SK-N-SH (cell line): ENCODE data around the gene TSPAN15. TPM values are rescaled to one million over a fixed set of nuclear protein-coding genes. Genes with fewer than 3 reads are reported as not detected.

Experiments
- CTCF ChIA-PET: fragments of 300-600, 350-600 bp; formaldehyde crosslinking; extraction: SDS; loops from one replicate; lab custom pipeline; 2021; lab: Yijun Ruan, JAX
- POLR2A ChIA-PET: fragments of 350-600 bp; sonication (Branson Sonifier 250); formaldehyde crosslinking; extraction: SDS; loops from one replicate; lab custom pipeline; 2020; ENCODE audit warnings: antibody characterized with exemption, inconsistent platforms; lab: Yijun Ruan, JAX
- DNase-seq: peaks from one replicate; pipeline ENCODE4 v3.0.0; 2012
- H2AFZ ChIP-seq: fragments of 200-600 bp; sonication (generic); 2 replicates; pipeline ENCODE4 v1.8.1; 2016; ENCODE audit warnings: antibody characterized with exemption, mild to moderate bottlenecking, low read depth
- H3F3A ChIP-seq: fragments of 200-600 bp; sonication (generic); replicated peaks from 2 replicates; pipeline ENCODE3; 2016; ENCODE audit warnings: antibody characterized with exemption, mild to moderate bottlenecking; ENCODE audit not compliant: insufficient read depth
- H3K27ac ChIP-seq, 2 experiments: fragments of 200-500 bp in 1 of 2; fragments of 200-600 bp in 1 of 2; sonication (Bioruptor generic) in 1 of 2; sonication (generic), shearing (Covaris generic) in 1 of 2; 2 replicates each; pipeline versions ENCODE4 v1.5.1 to v1.6.1; 2014 to 2016; ENCODE audit warnings: low read depth in 2 of 2, inconsistent platforms in 1 of 2, low read length in 1 of 2, mild to moderate bottlenecking in 1 of 2, mixed read lengths in 1 of 2
- H3K27me3 ChIP-seq: fragments of 200-600 bp; sonication (generic), shearing (Covaris generic); 2 replicates; pipeline ENCODE4 v1.6.1; 2016; ENCODE audit warnings: mixed run types; ENCODE audit not compliant: insufficient read depth
- H3K36me3 ChIP-seq, 2 experiments: fragments of 200-500 bp in 1 of 2; fragments of 200-600 bp in 1 of 2; sonication (Bioruptor generic) in 1 of 2; sonication (generic) in 1 of 2; replicated peaks in 1 of 2; 2 replicates each; pipeline versions ENCODE3 to v1.5.1; 2014 to 2016; ENCODE audit warnings: low read length in 1 of 2, mild to moderate bottlenecking in 1 of 2; ENCODE audit not compliant: insufficient read depth in 2 of 2, control insufficient read depth in 1 of 2
- H3K4me1 ChIP-seq, 2 experiments: fragments of 200-500 bp in 1 of 2; fragments of 200-600 bp in 1 of 2; sonication (Bioruptor generic) in 1 of 2; sonication (generic), shearing (Covaris generic) in 1 of 2; 2 replicates each; pipeline versions ENCODE4 v1.5.1 to v1.6.1; 2014 to 2016; ENCODE audit warnings: low read depth in 1 of 2, low read length in 1 of 2, mixed run types in 1 of 2; ENCODE audit not compliant: insufficient read depth in 2 of 2, control insufficient read depth in 1 of 2
- H3K4me2 ChIP-seq: fragments of 200-600 bp; sonication (generic), shearing (Covaris generic); 2 replicates; pipeline ENCODE4 v1.6.1; 2017; ENCODE audit warnings: mixed run types
- H3K4me3 ChIP-seq, 2 experiments: fragments of 200-500 bp in 1 of 2; fragments of 200-600 bp in 1 of 2; sonication (Bioruptor generic) in 1 of 2; sonication (generic), shearing (Covaris generic) in 1 of 2; 2 replicates each; pipeline versions ENCODE4 v1.5.1 to v1.8.1; 2014 to 2016; ENCODE audit warnings: low read depth in 2 of 2, inconsistent platforms in 1 of 2, low read length in 1 of 2, mild to moderate bottlenecking in 1 of 2, mixed read lengths in 1 of 2, moderate library complexity in 1 of 2
- H3K79me2 ChIP-seq: fragments of 200-600 bp; sonication (generic); 2 replicates; pipeline ENCODE4 v1.8.1; 2017; ENCODE audit warnings: mild to moderate bottlenecking; ENCODE audit not compliant: insufficient read depth
- H3K9ac ChIP-seq: fragments of 200-600 bp; sonication (generic); 2 replicates; pipeline ENCODE4 v1.6.1; 2017; ENCODE audit warnings: mixed run types
- H3K9me2 ChIP-seq: fragments of 200-600 bp; sonication (generic); 2 replicates; pipeline ENCODE4 v1.6.1; 2017; ENCODE audit warnings: mixed run types
- H3K9me3 ChIP-seq: fragments of 200-600 bp; sonication (generic); 2 replicates; pipeline ENCODE4 v1.6.1; 2017; ENCODE audit warnings: mixed run types, mild to moderate bottlenecking, moderate library complexity
- H4K20me1 ChIP-seq: fragments of 200-600 bp; sonication (generic); 2 replicates; pipeline ENCODE4 v1.6.1; 2017; ENCODE audit warnings: mild to moderate bottlenecking, mixed run types; ENCODE audit not compliant: insufficient read depth
- ELF1 ChIP-seq: IDR thresholded peaks from 2 replicates; pipeline ENCODE4 v1.4.0; 2012
- EP300 ChIP-seq, 2 experiments: IDR thresholded peaks; 2 replicates each; pipeline versions ENCODE4 v1.4.0 to v1.6.1; 2012; ENCODE audit warnings: borderline replicate concordance in 1 of 2, low read depth in 1 of 2, low read length in 1 of 2
- EZH2phosphoT487 ChIP-seq: fragments of 200-600 bp; sonication (generic); IDR thresholded peaks from 2 replicates; pipeline ENCODE4 v1.6.1; 2017; ENCODE audit warnings: low read depth, mixed run types, mild to moderate bottlenecking, antibody characterized with exemption, moderate library complexity, borderline replicate concordance
- FOSL2 ChIP-seq: IDR thresholded peaks from 2 replicates; pipeline ENCODE4 v1.4.0; 2012; ENCODE audit warnings: low read depth, mild to moderate bottlenecking, moderate library complexity, borderline replicate concordance
- GABPA ChIP-seq: IDR thresholded peaks from 2 replicates; pipeline ENCODE4 v1.4.0; 2012; ENCODE audit warnings: low read depth, mild to moderate bottlenecking
- MEF2A ChIP-seq: IDR thresholded peaks from 2 replicates; pipeline ENCODE4 v1.4.0; 2012; ENCODE audit warnings: low read depth, borderline replicate concordance
- MXI1 ChIP-seq: IDR thresholded peaks from 2 replicates; pipeline ENCODE4 v1.6.1; 2012; ENCODE audit warnings: mild to moderate bottlenecking, low read depth, low read length, improper control_type of control experiment
- NRF1 ChIP-seq: IDR thresholded peaks from 2 replicates; pipeline ENCODE4 v1.6.1; 2012; ENCODE audit warnings: low read depth, mild to moderate bottlenecking, low read length
- RAD21 ChIP-seq: IDR thresholded peaks from 2 replicates; pipeline ENCODE4 v1.6.1; 2012; ENCODE audit warnings: mild to moderate bottlenecking, low read length
- RCOR1 ChIP-seq: fragments of 150-350 bp; IDR thresholded peaks from 2 replicates; pipeline ENCODE4 v1.6.1; 2017; ENCODE audit warnings: antibody characterized with exemption, low read length
- REST ChIP-seq: IDR thresholded peaks from 2 replicates; pipeline ENCODE4 v1.6.1; 2012; ENCODE audit warnings: mild to moderate bottlenecking, low read depth, low read length, moderate library complexity
- SIN3A ChIP-seq: IDR thresholded peaks from 2 replicates; pipeline ENCODE4 v1.6.1; 2012; ENCODE audit warnings: low read depth, mild to moderate bottlenecking, low read length, moderate library complexity, borderline replicate concordance
- SMC3 ChIP-seq: IDR thresholded peaks from 2 replicates; pipeline ENCODE4 v1.6.1; 2012; ENCODE audit warnings: low read depth, low read length, improper control_type of control experiment
- TEAD4 ChIP-seq: IDR thresholded peaks from 2 replicates; pipeline ENCODE4 v1.4.0; 2012; ENCODE audit warnings: mild to moderate bottlenecking, borderline replicate concordance; ENCODE audit not compliant: insufficient read depth
- USF2 ChIP-seq: fragments of 150-350 bp; IDR thresholded peaks from 2 replicates; pipeline ENCODE4 v1.6.1; 2017; ENCODE audit warnings: antibody characterized with exemption, low read length, low read depth, borderline replicate concordance
- YY1 ChIP-seq: IDR thresholded peaks from 2 replicates; pipeline ENCODE4 v1.4.0; 2012; ENCODE audit warnings: low read depth, mild to moderate bottlenecking
- WGBS: methylation state at CpG from one replicate; pipeline ENCODE4 v1.1.6; 2017; ENCODE audit warnings: low lambda C conversion rate; 5-methylcytosine and 5-hydroxymethylcytosine counted together
- polyA plus RNA-seq, 3 experiments: library from polyadenylated mRNA; depleted of rRNA; stranded (reverse); fragments of >200 nt; gene quantifications; 2 replicates each; pipeline ENCODE4 v1.2.3, GENCODE V29; 2012
- TF ChIP-seq, protein P1 (sequence below): IDR thresholded peaks from 2 replicates; pipeline ENCODE4 v1.4.0; 2012; ENCODE audit warnings: low read depth, borderline replicate concordance
- TF ChIP-seq, protein P2 (sequence below): fragments of 200-600 bp; sonication (generic); IDR thresholded peaks from 2 replicates; pipeline ENCODE4 v1.6.1; 2017; ENCODE audit warnings: antibody characterized with exemption, mild to moderate bottlenecking, moderate library complexity
- TF ChIP-seq, protein P3 (sequence below): IDR thresholded peaks from 2 replicates; pipeline ENCODE4; 2012

Gene TSPAN15
- polyA plus RNA-seq, 1 of the 3 experiments (the other 2 are of a cell fraction) = 8.5 TPM

- POLR2A ChIA-PET = interaction anchor here (0.6 kb wide), 1 partner anchor 73 kb away, joined by 4 read pairs; no protein-coding TSS in a partner anchor
- H3K4me1 ChIP-seq = peaks cover 0 to 19% of the 10 kb centered on the region in 2 experiments; a peak in 2 of 4 replicates
- no peaks in the 10 kb centered on the region for H4K20me1 ChIP-seq
- no peak overlapping the region for H3K27ac ChIP-seq
- H3K4me3 ChIP-seq = no peak overlapping the region
- DNase-seq = no peak
- no peak overlapping the region for H3K4me2 ChIP-seq
- TF ChIP-seq GABPA (no peak), SMC3 (no peak), RAD21 (no peak)
- TF ChIP-seq, protein P1, sequence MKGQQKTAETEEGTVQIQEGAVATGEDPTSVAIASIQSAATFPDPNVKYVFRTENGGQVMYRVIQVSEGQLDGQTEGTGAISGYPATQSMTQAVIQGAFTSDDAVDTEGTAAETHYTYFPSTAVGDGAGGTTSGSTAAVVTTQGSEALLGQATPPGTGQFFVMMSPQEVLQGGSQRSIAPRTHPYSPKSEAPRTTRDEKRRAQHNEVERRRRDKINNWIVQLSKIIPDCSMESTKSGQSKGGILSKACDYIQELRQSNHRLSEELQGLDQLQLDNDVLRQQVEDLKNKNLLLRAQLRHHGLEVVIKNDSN = no peak
- H3K36me3 ChIP-seq = no peaks in the 10 kb centered on the region
- H3K9ac ChIP-seq = no peak overlapping the region
- H3K27me3 ChIP-seq = no peaks in the 10 kb centered on the region
- no peaks in the 10 kb centered on the region for H3K79me2 ChIP-seq
- H3K9me3 ChIP-seq = no peaks in the 10 kb centered on the region
- 49% methylated on average over 3 of the region's 4 CpGs for WGBS
- peaks cover 6% of the 10 kb centered on the region for H3F3A ChIP-seq
- H2AFZ ChIP-seq = no peak overlapping the region
- CTCF ChIA-PET = interaction anchor here (1.0 to 2.1 kb wide), 6 partner anchors 10 to 225 kb away, joined by 3 to 6 read pairs (median 4); no protein-coding TSS in a partner anchor
- no peaks in the 10 kb centered on the region for H3K9me2 ChIP-seq
Observed at GRCh38 chr10:69411476-69411875, 39.8 kb upstream of the TSPAN15 start.

GRCh38 chr10:69412232-69412790, 39.0 kb upstream of the TSPAN15 start:
- H3K4me1 ChIP-seq = peaks cover 0 to 15% of the 10 kb centered on the region in 2 experiments; a peak in 2 of 4 replicates
- H3K36me3 ChIP-seq = no peaks in the 10 kb centered on the region
- H3K4me2 ChIP-seq = no peak overlapping the region
- H3K9ac ChIP-seq = no peak overlapping the region
- no peak overlapping the region for H3K27ac ChIP-seq
- no peaks in the 10 kb centered on the region for H3K79me2 ChIP-seq
- WGBS = 100% methylated on average over 2 of the region's 3 CpGs
- peaks cover 6% of the 10 kb centered on the region for H3F3A ChIP-seq
- no peak overlapping the region for H2AFZ ChIP-seq
- DNase-seq = no peak
- POLR2A ChIA-PET = no interaction called here
- H3K4me3 ChIP-seq = no peak overlapping the region
- H3K27me3 ChIP-seq = no peaks in the 10 kb centered on the region
- no peaks in the 10 kb centered on the region for H3K9me2 ChIP-seq
- no peaks in the 10 kb centered on the region for H3K9me3 ChIP-seq
- CTCF ChIA-PET = interaction anchor here (1.0 to 3.2 kb wide), 8 partner anchors 8 to 179 kb away, joined by 3 to 22 read pairs (median 4); no protein-coding TSS in a partner anchor
- no peaks in the 10 kb centered on the region for H4K20me1 ChIP-seq
- TF ChIP-seq USF2 = no peak
- no peak for TF ChIP-seq EP300 (IDR thresholded peaks at IDR 0.05; ENCODE audit: borderline replicate concordance in 1 of 2, low read depth in 1 of 2, low read length in 1 of 2)
- TF ChIP-seq REST = no peak
- no peak for TF ChIP-seq RCOR1
- no peak for TF ChIP-seq RAD21
- TF ChIP-seq TEAD4 = no peak
- no peak for TF ChIP-seq GABPA
- TF ChIP-seq MXI1 = no peak
- no peak for TF ChIP-seq SIN3A
- no peak for TF ChIP-seq FOSL2
- no peak for TF ChIP-seq NRF1
- TF ChIP-seq, protein P2, sequence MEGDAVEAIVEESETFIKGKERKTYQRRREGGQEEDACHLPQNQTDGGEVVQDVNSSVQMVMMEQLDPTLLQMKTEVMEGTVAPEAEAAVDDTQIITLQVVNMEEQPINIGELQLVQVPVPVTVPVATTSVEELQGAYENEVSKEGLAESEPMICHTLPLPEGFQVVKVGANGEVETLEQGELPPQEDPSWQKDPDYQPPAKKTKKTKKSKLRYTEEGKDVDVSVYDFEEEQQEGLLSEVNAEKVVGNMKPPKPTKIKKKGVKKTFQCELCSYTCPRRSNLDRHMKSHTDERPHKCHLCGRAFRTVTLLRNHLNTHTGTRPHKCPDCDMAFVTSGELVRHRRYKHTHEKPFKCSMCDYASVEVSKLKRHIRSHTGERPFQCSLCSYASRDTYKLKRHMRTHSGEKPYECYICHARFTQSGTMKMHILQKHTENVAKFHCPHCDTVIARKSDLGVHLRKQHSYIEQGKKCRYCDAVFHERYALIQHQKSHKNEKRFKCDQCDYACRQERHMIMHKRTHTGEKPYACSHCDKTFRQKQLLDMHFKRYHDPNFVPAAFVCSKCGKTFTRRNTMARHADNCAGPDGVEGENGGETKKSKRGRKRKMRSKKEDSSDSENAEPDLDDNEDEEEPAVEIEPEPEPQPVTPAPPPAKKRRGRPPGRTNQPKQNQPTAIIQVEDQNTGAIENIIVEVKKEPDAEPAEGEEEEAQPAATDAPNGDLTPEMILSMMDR = no peak
- no peak for TF ChIP-seq MEF2A
- TF ChIP-seq EZH2phosphoT487 = no peak
- TF ChIP-seq YY1 = no peak
- TF ChIP-seq, protein P3, sequence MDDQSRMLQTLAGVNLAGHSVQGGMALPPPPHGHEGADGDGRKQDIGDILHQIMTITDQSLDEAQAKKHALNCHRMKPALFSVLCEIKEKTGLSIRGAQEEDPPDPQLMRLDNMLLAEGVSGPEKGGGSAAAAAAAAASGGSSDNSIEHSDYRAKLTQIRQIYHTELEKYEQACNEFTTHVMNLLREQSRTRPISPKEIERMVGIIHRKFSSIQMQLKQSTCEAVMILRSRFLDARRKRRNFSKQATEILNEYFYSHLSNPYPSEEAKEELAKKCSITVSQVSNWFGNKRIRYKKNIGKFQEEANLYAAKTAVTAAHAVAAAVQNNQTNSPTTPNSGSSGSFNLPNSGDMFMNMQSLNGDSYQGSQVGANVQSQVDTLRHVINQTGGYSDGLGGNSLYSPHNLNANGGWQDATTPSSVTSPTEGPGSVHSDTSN = no peak
- TF ChIP-seq ELF1 = no peak
